Activated T-helper 9 cell treated with anti-CD3 and anti-CD28 coated beads, Interleukin-2, amount 50 U/mL, for 16 hours (primary cell): ENCODE results near the gene HSCB.
"Not testable (repeated sequence)": the region's sequence is repeated elsewhere in the genome, so short reads cannot be mapped to it uniquely, and the experiment has no call there.

Experiments used
- DNase-seq: peaks from one replicate; pipeline ENCODE4 v3.0.0-alpha.2; 2020; ENCODE audit warnings: low read depth

Gene HSCB

DNA sequence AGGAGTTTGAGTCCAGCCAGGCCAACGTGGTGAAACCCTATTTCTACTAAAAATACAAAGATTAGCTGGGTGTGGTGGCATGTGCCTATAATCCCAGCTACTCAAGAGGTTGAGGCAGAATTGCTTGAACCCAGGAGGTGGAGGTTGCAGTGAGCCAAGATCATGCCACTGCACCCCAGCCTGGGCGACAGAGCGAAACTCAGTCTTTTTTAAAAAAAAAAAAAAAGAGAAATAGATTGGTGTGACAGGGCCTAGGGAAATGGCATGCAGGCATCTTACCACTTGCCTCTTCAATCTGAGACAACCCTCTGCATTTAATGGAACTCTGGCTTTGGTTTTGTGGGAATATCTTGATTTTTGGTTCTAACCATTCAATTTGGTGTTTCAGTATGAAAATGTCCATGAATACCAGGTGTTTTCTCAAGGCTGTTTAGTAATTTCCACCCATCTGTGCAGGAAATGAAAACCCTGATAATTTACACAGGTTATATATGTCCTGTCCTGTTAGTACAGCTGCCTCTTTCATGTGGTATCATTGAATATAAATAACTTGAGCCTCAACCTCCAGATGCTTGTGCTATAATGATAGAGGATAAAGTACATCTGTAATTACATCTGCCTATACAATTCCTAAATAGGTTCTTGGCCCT, 50.1 kb downstream of the HSCB start:
- DNase-seq, result no peak

DNA sequence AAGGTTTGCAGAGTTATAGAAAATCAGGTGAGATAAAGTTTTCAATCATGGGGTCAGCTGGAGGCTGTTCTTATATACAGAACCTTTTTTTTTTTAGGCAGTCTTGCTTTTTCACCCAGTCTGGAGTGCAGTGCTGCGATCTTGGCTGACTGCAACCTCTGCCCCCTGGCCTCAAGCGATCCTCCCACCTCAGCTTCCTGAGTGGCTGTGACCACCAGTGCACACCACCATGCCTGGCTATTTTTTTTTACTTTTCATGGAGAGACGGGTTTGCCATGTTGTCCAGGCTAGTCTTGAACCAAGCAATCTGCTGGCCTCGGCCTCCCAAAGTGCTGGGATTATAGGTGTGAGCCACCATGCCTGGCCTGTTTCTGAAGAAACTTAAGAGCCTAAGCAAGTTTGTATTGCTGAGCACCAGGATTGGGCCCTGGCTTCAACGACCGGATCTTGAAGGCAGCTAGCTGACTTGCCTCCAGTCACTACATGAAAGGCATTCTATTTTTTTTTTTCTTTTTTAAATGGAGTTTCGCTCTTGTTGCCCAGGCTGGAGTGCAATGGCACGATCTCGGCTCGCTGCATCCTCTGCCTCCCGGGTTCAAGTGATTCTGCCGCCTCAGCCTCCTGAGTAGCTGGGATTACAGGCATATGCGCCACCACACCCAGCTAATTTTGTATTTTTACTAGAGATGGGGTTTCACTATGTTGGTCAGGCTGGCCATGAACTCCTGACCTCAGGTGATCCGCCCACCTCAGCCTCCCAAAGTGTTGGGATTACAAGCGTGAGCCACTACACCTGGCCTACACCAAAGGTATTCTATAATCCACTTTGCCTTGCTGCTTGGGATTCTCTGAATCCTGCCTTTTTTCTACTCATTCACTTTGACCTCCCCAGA, 50.9 kb downstream of the HSCB start:
- no peak for DNase-seq

DNA sequence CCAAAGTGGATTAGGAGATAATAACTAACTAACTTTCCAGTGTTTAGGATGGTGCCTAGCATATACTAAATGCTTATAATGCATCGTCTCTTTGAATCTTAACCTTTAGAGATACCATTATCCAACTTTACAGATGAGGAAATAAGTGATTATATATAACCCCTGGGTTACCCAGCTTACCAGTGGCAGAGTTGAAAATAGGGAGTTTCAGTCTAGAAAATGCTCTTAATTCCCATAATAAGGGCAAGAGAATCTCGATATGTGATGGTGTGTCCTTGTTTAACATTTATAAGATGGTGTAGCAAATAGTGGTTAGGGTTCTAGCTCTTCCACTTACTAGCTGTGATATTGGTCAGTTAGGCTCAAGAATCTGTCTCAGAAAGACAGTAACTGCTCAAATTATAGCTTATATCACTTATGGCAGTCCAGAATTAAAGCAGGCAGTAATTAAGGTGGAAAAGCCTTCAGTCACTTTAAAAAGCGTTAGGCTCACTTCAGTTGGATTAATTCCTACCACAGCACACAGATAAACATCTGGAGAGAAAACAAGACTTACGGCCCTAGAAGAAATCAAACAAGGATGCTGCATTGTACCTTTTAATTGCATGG, 52.2 kb downstream of the HSCB start:
- DNase-seq, result no peak

DNA sequence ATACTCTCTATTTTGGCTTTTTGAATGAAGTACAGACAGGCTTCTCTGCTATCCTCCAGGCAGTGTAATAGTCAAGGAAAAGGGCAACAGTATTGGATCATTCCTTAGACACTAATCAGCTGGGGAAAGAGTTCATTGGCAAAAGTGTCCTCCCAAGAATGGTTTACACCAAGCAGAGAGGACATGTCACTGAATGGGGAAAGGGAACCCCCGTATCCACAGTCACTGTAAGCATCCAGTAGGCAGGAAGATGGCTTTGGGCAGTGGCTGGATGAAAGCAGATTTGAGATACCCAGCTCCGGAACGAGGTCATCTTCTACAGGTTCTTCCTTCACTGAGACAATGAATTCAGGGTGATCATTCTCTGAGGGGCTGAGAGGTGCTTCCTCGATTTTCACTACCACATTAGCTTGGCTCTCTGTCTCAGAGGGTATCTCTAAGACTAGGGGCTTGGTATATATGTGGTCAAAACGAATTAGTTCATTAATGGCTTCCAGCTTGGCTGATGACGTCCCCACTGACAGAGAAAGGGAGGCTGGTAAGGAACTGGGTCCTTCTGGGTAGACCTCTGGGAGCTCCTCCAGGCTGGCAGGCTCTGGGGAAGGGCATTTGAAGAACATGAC, 53.3 kb downstream of the HSCB start:
- DNase-seq, result no peak

DNA sequence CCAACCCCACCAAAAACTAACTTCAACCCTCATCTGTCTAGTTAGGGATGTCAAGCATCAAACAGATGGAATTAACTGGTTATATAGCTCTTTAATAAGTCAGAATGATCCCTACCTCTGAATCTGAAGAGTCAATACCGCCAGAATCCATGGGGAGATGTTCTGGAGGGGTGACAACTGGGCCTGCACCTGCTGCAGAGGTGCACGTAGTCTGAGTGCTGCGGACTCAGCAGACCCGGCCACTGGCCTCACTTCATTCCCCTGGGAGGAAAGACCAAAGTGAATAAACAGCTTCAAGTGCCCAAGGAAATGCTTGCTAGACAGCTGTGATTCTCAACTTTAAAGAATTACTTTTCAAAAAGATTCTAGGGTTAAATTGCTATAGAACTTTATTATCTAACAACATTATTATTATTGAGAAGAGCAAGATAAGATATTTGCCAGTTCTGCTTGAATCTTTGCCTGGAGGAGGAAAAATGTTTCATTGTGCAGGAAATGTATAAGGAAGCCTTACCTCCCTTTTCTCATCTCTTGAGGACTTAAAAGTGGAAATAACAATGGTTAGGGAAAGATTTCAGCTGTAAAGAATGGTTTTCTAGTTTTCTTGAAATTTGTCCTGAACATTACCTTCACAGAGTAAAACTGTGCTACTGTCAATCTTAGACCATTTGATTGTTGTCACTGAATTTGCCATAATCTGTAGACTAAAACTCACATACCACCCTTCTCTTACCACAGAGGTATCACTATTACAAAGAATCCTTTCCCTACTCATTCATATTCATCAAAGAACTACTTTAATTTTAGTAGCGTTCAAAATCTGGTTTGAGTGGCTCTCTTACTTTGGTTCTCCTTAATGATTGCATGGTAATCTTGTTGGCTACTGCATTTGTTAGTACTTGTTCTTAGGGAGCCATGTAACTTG, 54.4 kb downstream of the HSCB start:
- no peak for DNase-seq

DNA sequence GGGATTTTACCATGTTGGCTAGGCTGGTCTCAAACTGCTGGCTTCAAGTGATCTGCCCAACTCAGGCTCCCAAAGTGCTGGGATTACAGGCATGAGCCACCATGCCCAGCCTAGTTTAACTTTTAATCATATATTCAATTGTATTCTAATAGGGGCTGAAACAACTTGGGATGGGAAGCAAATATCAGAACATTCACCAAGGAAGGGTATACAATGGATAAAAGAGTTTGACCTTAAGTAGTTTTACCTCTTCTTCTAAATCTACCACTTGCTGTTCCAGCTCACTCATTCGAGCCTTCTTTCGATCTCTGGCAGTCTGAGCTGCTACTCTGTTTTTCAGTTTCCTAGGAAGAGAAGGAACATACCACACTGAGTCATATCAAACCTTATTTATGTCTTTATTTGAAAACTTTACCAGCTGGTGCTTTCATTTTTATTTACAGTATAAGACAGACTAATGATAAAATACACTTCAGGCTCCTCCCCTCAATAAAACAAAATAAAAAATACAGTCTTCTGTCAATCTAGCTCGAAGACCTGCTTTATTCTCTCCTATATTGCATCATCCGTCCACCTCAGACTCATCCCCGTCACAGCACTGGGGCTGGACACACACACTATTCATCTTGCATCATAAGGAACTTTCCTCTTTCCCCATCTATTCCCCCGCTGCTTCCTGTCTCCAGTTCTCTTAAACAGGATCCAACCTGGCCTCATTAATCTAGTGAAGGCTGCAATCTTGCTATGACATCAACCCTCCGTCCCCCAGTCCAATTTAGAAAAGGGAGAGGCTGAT, 57.2 kb downstream of the HSCB start:
- peak; percentile 10 for DNase-seq

DNA sequence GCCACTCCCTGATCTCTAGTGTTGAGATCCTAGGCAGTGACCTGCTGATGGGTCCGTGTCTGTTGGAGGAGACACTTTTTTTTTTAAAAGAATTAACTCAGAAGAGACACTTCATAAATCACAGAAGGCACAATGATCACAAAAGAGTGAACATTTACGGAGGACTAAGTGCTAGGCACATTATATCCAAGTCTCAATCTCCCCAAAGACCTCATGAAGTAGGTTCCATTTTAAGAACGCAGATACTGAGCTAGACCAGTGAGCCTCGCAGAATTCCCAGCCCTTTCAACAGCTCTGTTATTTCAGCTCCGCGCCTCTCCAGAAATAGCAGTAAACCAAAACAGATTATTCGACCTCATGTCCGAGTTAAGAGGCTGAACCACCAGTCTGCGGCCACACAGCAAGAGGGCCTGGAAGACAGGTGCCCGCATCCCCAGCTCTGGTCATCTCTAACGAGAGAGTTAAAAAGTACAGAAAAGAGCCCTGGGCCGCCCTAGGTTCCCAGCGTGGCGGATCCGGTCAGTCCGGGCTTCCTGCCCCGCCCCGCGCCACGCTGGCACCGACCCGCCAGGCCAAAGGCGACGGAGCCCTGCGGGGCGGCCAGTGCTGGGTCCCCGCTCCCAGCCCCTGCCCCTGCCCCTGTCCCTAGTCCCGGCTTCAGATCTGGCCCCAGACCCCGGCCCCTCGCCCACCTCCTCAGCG, 57.9 kb downstream of the HSCB start:
- DNase-seq, result peak; percentile 26

DNA sequence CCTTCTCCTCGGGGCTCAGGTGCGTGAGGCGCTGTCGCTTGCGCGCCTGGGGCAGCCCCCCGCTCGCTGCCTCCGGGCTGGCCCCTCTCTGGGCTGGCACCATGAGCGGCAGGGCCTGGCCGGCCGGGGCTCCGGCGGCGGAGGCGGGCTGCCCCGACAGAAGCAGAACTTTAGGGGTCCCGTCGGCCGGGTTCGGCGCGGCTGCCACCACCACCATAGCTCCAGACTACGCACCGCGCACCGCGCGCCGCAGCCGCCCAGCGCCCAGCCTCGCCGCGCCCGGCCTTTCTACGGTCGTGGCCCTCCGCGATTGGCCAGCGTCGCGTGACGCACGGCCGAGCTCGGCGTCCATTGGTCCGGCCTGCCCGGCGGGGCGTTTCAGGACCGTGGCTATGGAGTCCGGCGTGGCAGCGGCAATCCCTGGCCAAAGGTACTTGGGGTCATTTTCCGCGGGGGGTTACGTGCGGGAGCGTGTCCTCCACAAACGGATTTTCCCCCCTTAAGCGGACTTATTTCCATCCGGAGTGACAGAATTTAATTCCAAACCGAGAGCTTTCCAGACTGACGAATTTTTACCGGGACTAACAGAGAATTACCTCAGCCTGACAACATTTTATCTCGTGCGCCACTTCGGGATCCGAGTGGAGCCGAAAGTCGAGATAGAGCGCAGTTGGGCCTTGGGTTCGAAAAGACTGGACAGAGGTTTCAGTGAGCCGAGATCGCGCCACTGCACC, 58.6 kb downstream of the HSCB start, which contains the start of gene XBP1:
XBP1 (minus strand) TSS at position 262 of the 734 bp plus-strand sequence.
- DNase-seq, result peak; percentile 86

DNA sequence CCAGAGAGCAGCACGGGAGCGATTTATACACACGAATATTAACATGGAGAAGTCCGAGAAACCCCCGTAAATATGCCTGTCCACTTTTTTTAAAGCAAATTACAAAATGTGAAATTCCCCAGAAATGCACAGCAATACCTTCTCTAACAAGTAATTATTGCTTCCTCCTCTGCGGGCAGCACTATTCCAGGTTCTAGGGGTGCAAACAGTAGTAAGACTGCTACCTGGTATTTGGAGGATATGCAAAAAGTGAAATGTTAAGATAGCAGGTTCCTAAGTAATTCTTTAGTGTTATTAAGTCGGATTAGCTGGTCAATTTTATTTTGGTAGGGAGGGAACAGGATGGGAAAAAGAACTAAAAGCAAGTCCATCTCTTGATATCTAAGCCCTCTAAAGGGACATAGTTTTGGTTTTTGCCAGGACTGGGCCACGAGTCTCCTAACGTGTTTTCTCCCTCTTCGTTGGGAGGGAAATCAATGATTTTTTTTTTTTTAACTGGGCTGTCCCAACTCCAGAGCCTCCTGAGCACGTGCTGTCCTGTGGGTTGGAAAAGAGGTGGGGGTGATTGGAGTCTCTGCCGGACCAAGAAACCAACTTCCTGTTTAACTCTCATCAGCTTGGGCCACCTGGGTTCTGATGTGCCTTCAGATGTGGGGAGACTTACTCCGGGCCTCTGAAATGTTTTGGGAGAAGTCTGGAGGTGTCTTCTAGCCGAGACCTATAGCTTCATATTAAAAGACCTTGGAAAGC, 60.2 kb downstream of the HSCB start:
- no peak for DNase-seq

DNA sequence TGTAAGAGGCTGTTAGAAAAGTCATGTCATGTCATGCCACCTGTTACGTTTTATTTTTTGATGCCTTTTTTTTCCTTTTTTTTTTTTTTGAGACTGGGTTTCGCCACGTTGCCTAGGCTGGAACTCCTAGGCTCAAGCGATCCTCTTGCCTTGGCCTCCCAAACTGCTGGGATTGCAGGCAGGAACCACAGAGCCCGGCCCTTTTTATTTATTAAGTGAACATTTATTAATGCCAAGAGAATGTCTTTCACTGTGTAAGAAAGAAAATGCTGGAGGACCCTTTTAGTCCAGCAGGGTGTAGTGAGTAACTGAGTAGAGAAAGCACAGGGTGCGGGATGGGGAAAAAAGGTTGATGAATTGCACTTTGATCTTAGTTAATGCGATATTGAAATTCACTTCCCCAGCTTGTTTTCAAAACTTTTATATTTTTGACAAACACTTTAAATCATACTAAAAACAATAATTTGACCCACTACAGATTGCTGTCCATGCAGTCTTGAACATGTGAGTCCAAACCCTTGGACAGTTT, 60.8 kb downstream of the HSCB start:
- DNase-seq, result no peak

DNA sequence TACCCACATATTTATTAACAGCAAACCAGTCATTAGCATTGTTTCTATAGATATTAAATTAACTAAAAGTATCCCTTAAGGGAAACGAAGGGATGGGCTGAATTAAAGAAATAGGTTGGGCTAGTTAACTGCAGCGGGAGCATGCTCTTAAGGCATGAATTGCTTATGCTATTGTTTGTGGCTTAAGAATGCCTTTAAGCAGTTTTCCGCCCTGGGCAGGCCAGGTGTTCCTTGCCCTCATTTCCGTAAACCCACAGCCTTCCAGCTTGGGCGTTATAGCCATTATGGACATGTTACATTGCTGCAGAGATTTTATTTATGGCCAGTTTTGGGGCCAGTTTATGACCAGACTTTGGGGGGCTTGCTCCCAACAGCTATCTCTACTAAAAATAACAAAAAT, 63.6 kb downstream of the HSCB start:
- not testable (repeated sequence) for DNase-seq
